Measurements from ENCODE around the gene FRS2. TPM values are rescaled to one million over a fixed set of nuclear protein-coding genes. Genes with fewer than 3 reads are reported as not detected.
A peak's percentile ranks its signal among the peaks of the same experiment; 100 is the strongest.

The FRS2 gene
- total and polyA plus RNA-seq, 9 of the 15 experiments (the other 6 are each of a cell fraction or from before 2014, with no cell fraction given), result 1.0 to 9.1 (median 6.0) TPM

DNA sequence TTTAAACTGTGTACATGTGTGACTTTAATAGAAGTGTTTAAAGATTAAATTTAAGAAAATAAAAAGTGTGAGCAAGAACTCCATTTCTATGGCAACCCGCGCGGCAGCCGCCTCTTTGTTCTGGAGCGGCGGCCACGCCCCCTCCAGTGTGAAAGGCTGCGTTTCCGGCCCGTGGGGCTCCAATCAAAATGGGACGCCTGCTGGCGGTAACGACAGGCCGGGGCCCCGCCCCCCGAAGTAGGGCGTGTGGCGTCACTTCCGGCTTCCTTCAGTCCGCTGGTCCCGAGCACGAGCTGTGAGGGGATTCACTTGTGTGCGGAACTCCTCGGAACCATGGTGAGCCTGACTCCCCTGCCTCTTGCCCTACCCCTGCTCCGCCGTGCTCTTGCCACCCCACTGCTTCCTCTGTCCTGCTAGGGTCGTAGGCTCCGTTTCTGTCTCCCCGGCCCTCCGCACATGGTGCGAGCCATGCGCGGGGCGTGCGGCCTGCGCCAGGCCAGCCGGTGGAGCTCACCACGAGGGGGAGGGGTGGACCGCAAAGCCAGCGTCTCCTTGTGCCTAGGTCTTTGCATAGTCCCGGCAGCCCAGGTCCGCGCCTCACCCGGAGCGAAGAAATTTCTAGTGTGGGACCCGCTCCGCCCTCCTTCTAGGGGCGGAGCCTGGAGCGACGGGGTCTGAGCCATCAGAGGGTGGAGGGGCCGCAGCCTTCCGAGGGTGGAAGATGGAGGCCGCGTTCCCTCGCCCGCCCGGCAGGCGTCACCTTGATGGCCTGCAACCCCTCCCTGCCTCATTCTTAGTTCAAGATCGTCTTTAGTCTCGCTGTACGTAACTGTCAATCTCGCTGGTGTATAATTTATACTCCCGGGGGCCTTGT lies 115.2 kb downstream of the FRS2 start, which contains the start of gene CCT2 (continued):
- TF ChIP-seq ARID4B (CRISPR knock-in tag; IDR thresholded peaks at IDR 0.05) (peak; percentile 98), ZNF316 (IDR thresholded peaks at IDR 0.05) (peak; percentile 68), CHD2 (IDR thresholded peaks at IDR 0.05; ENCODE audit: low read depth, low read length) (peak; percentile 40), CCNT2 (IDR thresholded peaks at IDR 0.05; ENCODE audit: borderline replicate concordance, extremely low read depth, insufficient read length, low read depth, low read length) (peak; percentile 52), RBM14 (IDR thresholded peaks at IDR 0.05; ENCODE audit: borderline replicate concordance, insufficient read depth, low read depth, low read length) (no peak), CHAMP1 (IDR thresholded peaks at IDR 0.05) (no peak)
- TF ChIP-seq, protein P1, sequence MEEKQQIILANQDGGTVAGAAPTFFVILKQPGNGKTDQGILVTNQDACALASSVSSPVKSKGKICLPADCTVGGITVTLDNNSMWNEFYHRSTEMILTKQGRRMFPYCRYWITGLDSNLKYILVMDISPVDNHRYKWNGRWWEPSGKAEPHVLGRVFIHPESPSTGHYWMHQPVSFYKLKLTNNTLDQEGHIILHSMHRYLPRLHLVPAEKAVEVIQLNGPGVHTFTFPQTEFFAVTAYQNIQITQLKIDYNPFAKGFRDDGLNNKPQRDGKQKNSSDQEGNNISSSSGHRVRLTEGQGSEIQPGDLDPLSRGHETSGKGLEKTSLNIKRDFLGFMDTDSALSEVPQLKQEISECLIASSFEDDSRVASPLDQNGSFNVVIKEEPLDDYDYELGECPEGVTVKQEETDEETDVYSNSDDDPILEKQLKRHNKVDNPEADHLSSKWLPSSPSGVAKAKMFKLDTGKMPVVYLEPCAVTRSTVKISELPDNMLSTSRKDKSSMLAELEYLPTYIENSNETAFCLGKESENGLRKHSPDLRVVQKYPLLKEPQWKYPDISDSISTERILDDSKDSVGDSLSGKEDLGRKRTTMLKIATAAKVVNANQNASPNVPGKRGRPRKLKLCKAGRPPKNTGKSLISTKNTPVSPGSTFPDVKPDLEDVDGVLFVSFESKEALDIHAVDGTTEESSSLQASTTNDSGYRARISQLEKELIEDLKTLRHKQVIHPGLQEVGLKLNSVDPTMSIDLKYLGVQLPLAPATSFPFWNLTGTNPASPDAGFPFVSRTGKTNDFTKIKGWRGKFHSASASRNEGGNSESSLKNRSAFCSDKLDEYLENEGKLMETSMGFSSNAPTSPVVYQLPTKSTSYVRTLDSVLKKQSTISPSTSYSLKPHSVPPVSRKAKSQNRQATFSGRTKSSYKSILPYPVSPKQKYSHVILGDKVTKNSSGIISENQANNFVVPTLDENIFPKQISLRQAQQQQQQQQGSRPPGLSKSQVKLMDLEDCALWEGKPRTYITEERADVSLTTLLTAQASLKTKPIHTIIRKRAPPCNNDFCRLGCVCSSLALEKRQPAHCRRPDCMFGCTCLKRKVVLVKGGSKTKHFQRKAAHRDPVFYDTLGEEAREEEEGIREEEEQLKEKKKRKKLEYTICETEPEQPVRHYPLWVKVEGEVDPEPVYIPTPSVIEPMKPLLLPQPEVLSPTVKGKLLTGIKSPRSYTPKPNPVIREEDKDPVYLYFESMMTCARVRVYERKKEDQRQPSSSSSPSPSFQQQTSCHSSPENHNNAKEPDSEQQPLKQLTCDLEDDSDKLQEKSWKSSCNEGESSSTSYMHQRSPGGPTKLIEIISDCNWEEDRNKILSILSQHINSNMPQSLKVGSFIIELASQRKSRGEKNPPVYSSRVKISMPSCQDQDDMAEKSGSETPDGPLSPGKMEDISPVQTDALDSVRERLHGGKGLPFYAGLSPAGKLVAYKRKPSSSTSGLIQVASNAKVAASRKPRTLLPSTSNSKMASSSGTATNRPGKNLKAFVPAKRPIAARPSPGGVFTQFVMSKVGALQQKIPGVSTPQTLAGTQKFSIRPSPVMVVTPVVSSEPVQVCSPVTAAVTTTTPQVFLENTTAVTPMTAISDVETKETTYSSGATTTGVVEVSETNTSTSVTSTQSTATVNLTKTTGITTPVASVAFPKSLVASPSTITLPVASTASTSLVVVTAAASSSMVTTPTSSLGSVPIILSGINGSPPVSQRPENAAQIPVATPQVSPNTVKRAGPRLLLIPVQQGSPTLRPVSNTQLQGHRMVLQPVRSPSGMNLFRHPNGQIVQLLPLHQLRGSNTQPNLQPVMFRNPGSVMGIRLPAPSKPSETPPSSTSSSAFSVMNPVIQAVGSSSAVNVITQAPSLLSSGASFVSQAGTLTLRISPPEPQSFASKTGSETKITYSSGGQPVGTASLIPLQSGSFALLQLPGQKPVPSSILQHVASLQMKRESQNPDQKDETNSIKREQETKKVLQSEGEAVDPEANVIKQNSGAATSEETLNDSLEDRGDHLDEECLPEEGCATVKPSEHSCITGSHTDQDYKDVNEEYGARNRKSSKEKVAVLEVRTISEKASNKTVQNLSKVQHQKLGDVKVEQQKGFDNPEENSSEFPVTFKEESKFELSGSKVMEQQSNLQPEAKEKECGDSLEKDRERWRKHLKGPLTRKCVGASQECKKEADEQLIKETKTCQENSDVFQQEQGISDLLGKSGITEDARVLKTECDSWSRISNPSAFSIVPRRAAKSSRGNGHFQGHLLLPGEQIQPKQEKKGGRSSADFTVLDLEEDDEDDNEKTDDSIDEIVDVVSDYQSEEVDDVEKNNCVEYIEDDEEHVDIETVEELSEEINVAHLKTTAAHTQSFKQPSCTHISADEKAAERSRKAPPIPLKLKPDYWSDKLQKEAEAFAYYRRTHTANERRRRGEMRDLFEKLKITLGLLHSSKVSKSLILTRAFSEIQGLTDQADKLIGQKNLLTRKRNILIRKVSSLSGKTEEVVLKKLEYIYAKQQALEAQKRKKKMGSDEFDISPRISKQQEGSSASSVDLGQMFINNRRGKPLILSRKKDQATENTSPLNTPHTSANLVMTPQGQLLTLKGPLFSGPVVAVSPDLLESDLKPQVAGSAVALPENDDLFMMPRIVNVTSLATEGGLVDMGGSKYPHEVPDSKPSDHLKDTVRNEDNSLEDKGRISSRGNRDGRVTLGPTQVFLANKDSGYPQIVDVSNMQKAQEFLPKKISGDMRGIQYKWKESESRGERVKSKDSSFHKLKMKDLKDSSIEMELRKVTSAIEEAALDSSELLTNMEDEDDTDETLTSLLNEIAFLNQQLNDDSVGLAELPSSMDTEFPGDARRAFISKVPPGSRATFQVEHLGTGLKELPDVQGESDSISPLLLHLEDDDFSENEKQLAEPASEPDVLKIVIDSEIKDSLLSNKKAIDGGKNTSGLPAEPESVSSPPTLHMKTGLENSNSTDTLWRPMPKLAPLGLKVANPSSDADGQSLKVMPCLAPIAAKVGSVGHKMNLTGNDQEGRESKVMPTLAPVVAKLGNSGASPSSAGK (IDR thresholded peaks at IDR 0.05), result peak; percentile 88

Data from K562 (cell line).